HL-60 (cell line): ENCODE measurements around the gene BET1.

Experiments used
- GABPA ChIP-seq: IDR thresholded peaks from 2 replicates; pipeline ENCODE4 v1.6.1; 2012; ENCODE audit warnings: low read depth
- POLR2AphosphoS5 ChIP-seq: IDR thresholded peaks from 2 replicates; pipeline ENCODE4 v1.6.1; 2012; ENCODE audit warnings: low read depth
- SPI1 ChIP-seq: IDR thresholded peaks from 2 replicates; pipeline ENCODE4 v1.6.1; 2012; ENCODE audit warnings: low read depth, mild to moderate bottlenecking, borderline replicate concordance
- TF ChIP-seq, protein P1 (sequence below): IDR thresholded peaks from one replicate; pipeline ENCODE4 v1.5.1; 2011; ENCODE audit warnings: low read length, control low read depth, inconsistent platforms; ENCODE audit not compliant: insufficient read depth
- TF ChIP-seq, protein P2 (sequence below): IDR thresholded peaks from 2 replicates; pipeline ENCODE4 v1.6.1; 2012; ENCODE audit warnings: low read depth; ENCODE audit not compliant: insufficient replicate concordance

DNA sequence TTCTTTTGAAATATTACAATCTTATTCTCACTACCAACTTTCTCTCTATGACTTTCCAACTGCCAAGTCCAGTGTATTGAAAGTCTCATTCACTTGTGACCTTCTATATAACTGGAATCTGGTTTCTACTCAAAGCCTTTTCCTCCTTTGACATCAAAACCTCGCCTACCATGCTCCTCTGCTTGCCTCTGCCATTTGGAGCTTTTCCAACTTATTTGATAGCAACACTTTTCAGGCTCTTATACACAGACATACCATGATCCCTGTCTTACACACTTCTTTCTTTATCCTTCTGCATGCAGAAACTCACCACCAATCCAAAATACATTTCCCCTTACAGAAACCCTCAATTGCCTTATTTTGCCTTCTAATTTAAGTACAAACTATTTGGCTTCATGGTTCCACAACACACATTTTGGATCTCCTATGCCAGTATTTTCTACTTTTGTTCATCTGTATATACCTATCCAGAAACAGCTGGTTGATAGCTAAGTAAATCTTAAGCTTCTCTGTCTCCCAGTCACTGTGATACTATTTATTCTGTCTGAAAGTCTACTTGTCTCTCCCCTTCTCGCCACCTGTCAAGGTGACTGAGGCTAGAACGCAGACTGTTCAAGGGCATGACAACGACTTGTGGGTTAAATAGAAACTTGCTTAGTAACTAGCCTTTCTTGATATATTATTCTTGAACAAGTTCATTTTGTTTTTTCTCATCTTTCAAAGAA lies 60.2 kb downstream of the BET1 start:
- no peak for TF ChIP-seq POLR2AphosphoS5
- TF ChIP-seq, protein P1, sequence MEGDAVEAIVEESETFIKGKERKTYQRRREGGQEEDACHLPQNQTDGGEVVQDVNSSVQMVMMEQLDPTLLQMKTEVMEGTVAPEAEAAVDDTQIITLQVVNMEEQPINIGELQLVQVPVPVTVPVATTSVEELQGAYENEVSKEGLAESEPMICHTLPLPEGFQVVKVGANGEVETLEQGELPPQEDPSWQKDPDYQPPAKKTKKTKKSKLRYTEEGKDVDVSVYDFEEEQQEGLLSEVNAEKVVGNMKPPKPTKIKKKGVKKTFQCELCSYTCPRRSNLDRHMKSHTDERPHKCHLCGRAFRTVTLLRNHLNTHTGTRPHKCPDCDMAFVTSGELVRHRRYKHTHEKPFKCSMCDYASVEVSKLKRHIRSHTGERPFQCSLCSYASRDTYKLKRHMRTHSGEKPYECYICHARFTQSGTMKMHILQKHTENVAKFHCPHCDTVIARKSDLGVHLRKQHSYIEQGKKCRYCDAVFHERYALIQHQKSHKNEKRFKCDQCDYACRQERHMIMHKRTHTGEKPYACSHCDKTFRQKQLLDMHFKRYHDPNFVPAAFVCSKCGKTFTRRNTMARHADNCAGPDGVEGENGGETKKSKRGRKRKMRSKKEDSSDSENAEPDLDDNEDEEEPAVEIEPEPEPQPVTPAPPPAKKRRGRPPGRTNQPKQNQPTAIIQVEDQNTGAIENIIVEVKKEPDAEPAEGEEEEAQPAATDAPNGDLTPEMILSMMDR = no peak
- no peak for TF ChIP-seq SPI1
- no peak for TF ChIP-seq GABPA
- TF ChIP-seq, protein P2, sequence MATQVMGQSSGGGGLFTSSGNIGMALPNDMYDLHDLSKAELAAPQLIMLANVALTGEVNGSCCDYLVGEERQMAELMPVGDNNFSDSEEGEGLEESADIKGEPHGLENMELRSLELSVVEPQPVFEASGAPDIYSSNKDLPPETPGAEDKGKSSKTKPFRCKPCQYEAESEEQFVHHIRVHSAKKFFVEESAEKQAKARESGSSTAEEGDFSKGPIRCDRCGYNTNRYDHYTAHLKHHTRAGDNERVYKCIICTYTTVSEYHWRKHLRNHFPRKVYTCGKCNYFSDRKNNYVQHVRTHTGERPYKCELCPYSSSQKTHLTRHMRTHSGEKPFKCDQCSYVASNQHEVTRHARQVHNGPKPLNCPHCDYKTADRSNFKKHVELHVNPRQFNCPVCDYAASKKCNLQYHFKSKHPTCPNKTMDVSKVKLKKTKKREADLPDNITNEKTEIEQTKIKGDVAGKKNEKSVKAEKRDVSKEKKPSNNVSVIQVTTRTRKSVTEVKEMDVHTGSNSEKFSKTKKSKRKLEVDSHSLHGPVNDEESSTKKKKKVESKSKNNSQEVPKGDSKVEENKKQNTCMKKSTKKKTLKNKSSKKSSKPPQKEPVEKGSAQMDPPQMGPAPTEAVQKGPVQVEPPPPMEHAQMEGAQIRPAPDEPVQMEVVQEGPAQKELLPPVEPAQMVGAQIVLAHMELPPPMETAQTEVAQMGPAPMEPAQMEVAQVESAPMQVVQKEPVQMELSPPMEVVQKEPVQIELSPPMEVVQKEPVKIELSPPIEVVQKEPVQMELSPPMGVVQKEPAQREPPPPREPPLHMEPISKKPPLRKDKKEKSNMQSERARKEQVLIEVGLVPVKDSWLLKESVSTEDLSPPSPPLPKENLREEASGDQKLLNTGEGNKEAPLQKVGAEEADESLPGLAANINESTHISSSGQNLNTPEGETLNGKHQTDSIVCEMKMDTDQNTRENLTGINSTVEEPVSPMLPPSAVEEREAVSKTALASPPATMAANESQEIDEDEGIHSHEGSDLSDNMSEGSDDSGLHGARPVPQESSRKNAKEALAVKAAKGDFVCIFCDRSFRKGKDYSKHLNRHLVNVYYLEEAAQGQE = no peak
